Measurements from ENCODE around the gene GPR89B.

- no peak for TF ChIP-seq POLR2A (IDR thresholded peaks at IDR 0.05)
- TF ChIP-seq CTCF (IDR thresholded peaks at IDR 0.05), result no peak
Observed at GRCh38 chr1:147879911-147880310, 48.3 kb upstream of the GPR89B start.

Measured in tibial nerve (tissue), 3 donors.